Measurements from ENCODE around the gene MTHFD2L.

The MTHFD2L gene

DNA sequence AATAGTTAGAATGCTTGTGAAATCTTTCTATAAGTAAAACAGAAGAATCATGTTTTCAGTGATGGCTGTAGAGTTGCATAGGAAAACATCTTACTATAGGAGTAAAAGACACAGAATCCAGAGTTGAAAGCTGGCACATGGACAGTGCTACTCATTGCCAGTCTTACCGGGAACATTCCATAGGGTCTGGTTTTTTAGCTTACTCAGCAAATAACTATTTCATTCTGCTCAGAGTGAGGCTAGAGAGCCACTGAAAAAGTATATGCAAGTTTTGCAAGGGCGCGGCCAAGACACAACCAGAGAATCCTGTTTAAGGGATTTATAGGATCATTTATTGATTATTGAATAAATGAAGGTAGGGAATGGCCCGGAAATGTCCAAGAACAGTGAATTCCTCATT, 60.3 kb downstream of the MTHFD2L start:
- ChIA-PET CTCF (interaction anchor here (0.7 to 1.5 kb wide), 4 partner anchors 9 to 30 kb away, joined by 3 to 7 read pairs (median 3); no protein-coding TSS in a partner anchor), POLR2A (no interaction called here)
- H3K4me3 ChIP-seq (ENCODE audit: low read depth, low read length): no peak overlapping the region
- TF ChIP-seq, protein P1, sequence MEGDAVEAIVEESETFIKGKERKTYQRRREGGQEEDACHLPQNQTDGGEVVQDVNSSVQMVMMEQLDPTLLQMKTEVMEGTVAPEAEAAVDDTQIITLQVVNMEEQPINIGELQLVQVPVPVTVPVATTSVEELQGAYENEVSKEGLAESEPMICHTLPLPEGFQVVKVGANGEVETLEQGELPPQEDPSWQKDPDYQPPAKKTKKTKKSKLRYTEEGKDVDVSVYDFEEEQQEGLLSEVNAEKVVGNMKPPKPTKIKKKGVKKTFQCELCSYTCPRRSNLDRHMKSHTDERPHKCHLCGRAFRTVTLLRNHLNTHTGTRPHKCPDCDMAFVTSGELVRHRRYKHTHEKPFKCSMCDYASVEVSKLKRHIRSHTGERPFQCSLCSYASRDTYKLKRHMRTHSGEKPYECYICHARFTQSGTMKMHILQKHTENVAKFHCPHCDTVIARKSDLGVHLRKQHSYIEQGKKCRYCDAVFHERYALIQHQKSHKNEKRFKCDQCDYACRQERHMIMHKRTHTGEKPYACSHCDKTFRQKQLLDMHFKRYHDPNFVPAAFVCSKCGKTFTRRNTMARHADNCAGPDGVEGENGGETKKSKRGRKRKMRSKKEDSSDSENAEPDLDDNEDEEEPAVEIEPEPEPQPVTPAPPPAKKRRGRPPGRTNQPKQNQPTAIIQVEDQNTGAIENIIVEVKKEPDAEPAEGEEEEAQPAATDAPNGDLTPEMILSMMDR (IDR thresholded peaks at IDR 0.05; ENCODE audit: insufficient read depth, low read length, missing control alignments): no peak
- DNase-seq (ENCODE audit: low read depth, low spot score): no peak

DNA sequence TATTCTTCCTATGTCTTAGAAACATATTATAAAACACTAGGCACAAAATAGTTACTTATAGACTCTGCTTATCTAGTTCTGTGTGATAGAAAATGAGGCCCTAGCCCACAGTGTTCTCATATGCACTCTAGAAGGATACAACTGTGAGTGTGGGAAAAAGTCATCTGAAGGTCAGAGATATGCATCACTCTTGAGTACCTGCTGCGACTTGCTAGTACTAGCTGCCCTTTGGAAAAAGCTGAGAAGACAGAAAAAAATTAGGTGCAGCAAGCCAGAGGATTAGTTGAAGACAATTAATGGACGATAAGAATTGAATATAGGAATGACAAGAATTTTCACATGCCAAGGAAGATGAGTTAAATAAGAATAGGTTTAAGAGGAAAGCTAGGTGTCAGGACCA, 61.3 kb downstream of the MTHFD2L start:
- no peak for DNase-seq (ENCODE audit: low read depth, low spot score)
- TF ChIP-seq, protein P1 (IDR thresholded peaks at IDR 0.05; ENCODE audit: insufficient read depth, low read length, missing control alignments): no peak
- CTCF ChIA-PET: interaction anchor here (1.0 kb wide), 1 partner anchor 9 kb away, joined by 5 read pairs; no protein-coding TSS in a partner anchor
- H3K4me3 ChIP-seq (ENCODE audit: low read depth, low read length): no peak overlapping the region
- POLR2A ChIA-PET: no interaction called here

DNA sequence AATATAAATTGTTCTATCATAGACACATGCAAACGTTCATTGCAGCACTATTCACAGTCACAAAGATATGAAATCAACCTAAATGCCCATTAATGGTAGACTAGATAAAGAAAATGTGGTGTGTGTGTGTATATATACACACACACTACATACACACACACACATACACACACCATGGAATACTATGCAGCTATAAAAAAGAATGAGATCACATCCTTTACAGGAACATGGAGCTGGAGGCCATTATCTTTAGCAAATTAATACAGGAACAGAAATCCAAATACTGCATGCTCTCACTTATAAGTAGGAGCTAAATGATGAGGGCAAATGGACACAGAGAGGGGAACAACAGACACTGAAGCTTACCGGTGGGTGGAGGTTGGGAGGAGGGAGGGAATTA, 65.2 kb downstream of the MTHFD2L start:
- no peak for DNase-seq (ENCODE audit: low read depth, low spot score)
- no peak overlapping the region for H3K4me3 ChIP-seq (ENCODE audit: low read depth, low read length)
- POLR2A ChIA-PET: interaction anchor here (0.6 kb wide), 1 partner anchor 1156 kb away, joined by 4 read pairs; no protein-coding TSS in a partner anchor
- TF ChIP-seq, protein P1 (IDR thresholded peaks at IDR 0.05; ENCODE audit: insufficient read depth, low read length, missing control alignments): no peak
- CTCF ChIA-PET: interaction anchor here (1.0 to 1.9 kb wide), 6 partner anchors 10 to 147 kb away, joined by 3 to 7 read pairs (median 4); no protein-coding TSS in a partner anchor

DNA sequence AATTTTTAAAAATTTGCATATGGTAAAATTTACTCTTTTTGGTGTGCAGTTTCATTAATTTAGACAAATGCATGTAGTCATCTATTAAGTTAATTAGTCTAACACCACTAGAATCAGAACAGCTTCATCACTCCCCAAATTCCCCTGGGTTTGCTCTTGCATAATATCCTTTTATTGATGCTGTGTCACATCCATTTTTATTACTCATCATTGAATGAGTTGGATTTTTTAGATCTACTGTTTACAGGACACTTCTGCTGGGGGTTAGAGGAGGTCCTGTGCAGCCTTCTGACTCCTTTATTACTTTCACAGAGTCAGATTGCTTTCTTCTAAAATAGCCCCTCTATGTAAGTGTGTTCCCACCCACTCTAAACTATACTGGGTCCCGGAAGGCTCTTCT, 65.9 kb downstream of the MTHFD2L start:
- TF ChIP-seq, protein P1 (IDR thresholded peaks at IDR 0.05; ENCODE audit: insufficient read depth, low read length, missing control alignments): no peak
- ChIA-PET POLR2A (interaction anchor here (0.6 kb wide), 1 partner anchor 1157 kb away, joined by 4 read pairs; no protein-coding TSS in a partner anchor), CTCF (interaction anchor here (1.0 to 1.9 kb wide), 6 partner anchors 9 to 147 kb away, joined by 3 to 5 read pairs (median 3); no protein-coding TSS in a partner anchor)
- no peak for DNase-seq (ENCODE audit: low read depth, low spot score)
- H3K4me3 ChIP-seq (ENCODE audit: low read depth, low read length): no peak overlapping the region

DNA sequence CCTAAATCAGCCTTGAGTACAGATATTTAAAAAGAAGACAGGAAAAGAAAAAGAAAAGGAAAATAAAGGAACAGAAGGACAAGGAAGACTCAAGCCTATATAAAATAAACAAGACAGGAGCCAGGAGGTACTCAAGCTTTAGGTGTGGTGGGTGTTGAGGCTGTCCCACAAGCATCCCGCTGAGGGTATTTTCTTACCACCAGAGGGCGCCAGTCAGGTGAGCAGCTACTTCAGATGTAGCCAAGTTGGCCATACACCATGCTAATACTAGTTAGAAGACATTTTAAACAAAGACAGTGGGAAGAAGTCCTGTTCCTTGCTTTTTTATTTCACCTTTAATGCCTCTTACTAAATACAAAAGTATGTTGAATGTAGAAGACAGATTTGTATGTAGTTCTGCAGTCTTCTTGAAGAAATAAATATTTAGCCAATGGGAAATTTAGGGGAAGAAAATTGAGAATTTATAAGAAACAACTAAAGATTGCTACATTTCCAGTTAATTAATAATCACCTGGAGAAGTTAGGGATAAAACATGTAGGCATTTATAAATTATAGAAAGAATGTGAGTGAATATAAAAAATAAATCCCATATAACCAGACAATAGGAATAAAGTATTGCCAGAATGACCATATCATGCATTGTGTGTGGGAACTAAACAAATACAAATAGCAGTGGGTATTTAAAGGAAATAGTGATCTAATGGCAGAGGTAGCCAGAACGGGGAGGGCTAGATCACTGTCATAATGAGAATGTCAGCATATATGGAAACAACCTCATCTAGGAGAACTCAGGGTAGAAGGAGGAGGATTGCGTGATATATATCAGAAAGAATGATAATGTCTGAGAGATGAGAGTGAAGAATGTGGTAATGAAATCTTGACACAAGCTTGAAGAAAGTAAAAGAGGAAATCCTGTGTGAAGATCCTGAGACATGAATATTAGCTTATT, 71.0 kb downstream of the MTHFD2L start:
- H3K4me3 ChIP-seq (ENCODE audit: low read depth, low read length): no peak overlapping the region
- ChIA-PET CTCF (interaction anchor here (0.7 to 3.3 kb wide), 42 partner anchors 9 to 446 kb away, joined by 3 to 36 read pairs (median 5); partner anchors contain the start of gene EPGN), POLR2A (no interaction called here)
- DNase-seq (ENCODE audit: low read depth, low spot score): no peak
- TF ChIP-seq, protein P1 (IDR thresholded peaks at IDR 0.05; ENCODE audit: insufficient read depth, low read length, missing control alignments): peak; percentile 76
